GM23248 (cell line): ENCODE data around the gene PGGHG.

Source experiments
- EZH2 ChIP-seq: fragments of 200-600 bp; sonication (generic); IDR thresholded peaks from 2 replicates; pipeline ENCODE4 v1.6.1; 2018; ENCODE audit warnings: antibody characterized with exemption, mild to moderate bottlenecking; ENCODE audit not compliant: insufficient read depth, poor library complexity, severe bottlenecking
- EZH2phosphoT487 ChIP-seq: fragments of 200-600 bp; sonication (generic); IDR thresholded peaks from 2 replicates; pipeline ENCODE4 v1.6.1; 2018; ENCODE audit warnings: antibody characterized with exemption, moderate library complexity, mild to moderate bottlenecking, low read depth; ENCODE audit not compliant: insufficient read depth

DNA sequence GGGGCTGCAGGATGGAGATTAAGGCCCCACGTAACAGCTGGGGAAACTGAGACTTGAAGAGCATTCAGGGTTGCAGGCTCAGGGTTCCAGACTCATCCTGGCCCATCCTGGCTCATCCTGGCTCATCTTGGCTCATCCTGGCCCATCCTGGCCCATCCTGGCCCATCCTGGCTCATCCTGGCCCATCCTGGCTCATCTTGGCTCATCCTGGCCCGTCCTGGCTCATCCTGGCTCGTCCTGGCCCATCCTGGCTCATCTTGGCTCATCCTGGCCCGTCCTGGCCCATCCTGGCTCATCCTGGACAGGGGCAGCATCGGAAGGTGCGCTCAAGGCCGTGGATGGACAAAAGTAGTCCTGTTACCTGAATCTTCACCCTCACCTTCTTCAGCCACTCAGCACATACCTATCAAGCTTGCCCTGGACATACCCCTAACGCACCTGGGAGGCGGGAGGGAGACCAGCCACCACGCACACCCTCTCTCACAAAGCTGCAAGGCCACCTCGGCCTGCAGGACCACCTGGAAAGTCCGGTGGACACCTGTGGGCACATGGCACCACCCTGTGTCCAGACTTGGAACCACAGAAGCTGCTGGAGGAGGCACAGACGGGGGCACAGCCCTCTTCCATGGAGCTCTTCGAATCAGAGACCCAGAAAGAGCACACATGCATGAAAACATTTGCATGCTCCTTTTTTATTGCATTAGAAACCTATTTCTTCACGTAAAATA lies 31.0 kb upstream of the PGGHG start:
- no peak for TF ChIP-seq EZH2
- TF ChIP-seq EZH2phosphoT487: no peak
